WTC11 (cell line): Measurements from ENCODE around the gene PRKAG2.

ENCODE experiments used
- CBFB ChIP-seq: sonication (generic); formaldehyde crosslinking; IDR thresholded peaks from 2 replicates; pipeline ENCODE4 v1.8.1; 2022; ENCODE audit warnings: mild to moderate bottlenecking, low read depth, missing genetic modification reagents
- CREB1 ChIP-seq: sonication (generic); formaldehyde crosslinking; IDR thresholded peaks from 2 replicates; pipeline ENCODE4 v1.8.0; 2023; ENCODE audit warnings: mild to moderate bottlenecking, missing genetic modification reagents
- GABPB1 ChIP-seq: sonication (generic); formaldehyde crosslinking; IDR thresholded peaks from 2 replicates; pipeline ENCODE4 v1.8.1; 2023; ENCODE audit warnings: mild to moderate bottlenecking, missing genetic modification reagents
- GRHL2 ChIP-seq: fragments of 250-450 bp; sonication (Bioruptor Pico); IDR thresholded peaks from 2 replicates; pipeline ENCODE4 v1.8.0; 2022; ENCODE audit warnings: mild to moderate bottlenecking, moderate library complexity; ENCODE audit not compliant: insufficient replicate concordance, severe bottlenecking
- SP1 ChIP-seq: sonication (generic); formaldehyde crosslinking; conservative IDR thresholded peaks from 2 replicates; pipeline ENCODE4 v1.8.1; 2022; ENCODE audit warnings: missing genetic modification reagents
- ZNF121 ChIP-seq: sonication (generic); formaldehyde crosslinking; IDR thresholded peaks from 2 replicates; pipeline ENCODE4 v1.8.0; 2023; ENCODE audit warnings: missing genetic modification reagents
- ZNF232 ChIP-seq: sonication (generic); formaldehyde crosslinking; IDR thresholded peaks from 2 replicates; pipeline ENCODE4 v1.8.0; 2022; ENCODE audit warnings: mild to moderate bottlenecking, missing genetic modification reagents
- ZNF263 ChIP-seq: sonication (generic); formaldehyde crosslinking; IDR thresholded peaks from 2 replicates; pipeline ENCODE4 v1.8.1; 2022; ENCODE audit warnings: low read depth, mild to moderate bottlenecking, moderate library complexity, missing genetic modification reagents
- ZNF416 ChIP-seq: fragments of 250-450 bp; sonication (Bioruptor Pico); IDR thresholded peaks from 2 replicates; pipeline ENCODE4 v1.9.0; 2021; ENCODE audit warnings: mild to moderate bottlenecking, inconsistent platforms
- TF ChIP-seq, protein P1 (sequence below): fragments of 200-600 bp; IDR thresholded peaks from 2 replicates; pipeline ENCODE4 v1.8.0; 2022; ENCODE audit warnings: antibody characterized with exemption
- TF ChIP-seq, protein P2 (sequence below): sonication (generic); formaldehyde crosslinking; IDR thresholded peaks from 2 replicates; pipeline ENCODE4 v1.8.1; 2022; ENCODE audit warnings: low read depth, missing genetic modification reagents, borderline replicate concordance
- TF ChIP-seq, protein P3 (sequence below): sonication (generic); formaldehyde crosslinking; IDR thresholded peaks from 2 replicates; pipeline ENCODE4 v1.8.0; 2022; ENCODE audit warnings: mild to moderate bottlenecking, missing genetic modification reagents
- TF ChIP-seq, protein P4 (sequence below): fragments of 250-450 bp; sonication (Bioruptor Pico); IDR thresholded peaks from 2 replicates; pipeline ENCODE4 v2.1.2; 2022; ENCODE audit warnings: mild to moderate bottlenecking, moderate library complexity

DNA sequence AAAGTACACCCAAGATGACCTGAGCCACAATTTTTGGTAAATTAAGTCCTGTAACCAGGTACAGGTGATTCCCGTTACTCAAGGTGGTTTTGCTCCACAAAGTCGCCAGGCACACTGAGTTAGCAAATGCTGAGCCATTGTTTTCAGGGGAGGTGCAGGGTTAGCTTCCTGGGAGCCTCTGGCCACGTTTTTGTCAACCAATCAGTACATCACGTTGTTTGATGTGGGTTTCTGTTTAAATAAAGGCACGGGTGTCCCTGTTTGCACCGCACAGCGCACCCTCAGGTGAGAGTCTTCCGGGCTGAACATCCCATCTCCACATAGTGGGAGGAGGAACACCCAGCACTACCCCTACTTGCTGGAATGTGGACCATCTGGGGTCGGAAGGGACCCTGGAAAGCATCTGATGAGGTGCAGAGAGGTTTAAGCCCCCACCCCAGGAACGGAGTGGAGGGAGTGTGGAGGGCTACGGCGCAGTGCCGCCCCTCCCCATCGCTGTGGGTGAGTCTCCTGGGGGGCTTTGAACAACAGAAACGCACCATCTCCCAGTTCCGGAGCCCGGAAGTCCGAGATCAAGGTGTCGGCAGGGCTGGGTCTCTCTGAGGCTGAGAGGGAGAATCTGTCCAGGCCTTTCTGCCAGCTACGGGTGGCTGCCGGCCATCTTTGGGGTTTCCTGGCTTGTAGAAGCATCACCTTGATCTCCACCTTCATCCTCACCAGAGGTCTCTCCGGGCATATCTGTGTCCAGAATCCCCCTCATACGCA, 42.5 kb downstream of the PRKAG2 start:
- TF ChIP-seq, protein P1, sequence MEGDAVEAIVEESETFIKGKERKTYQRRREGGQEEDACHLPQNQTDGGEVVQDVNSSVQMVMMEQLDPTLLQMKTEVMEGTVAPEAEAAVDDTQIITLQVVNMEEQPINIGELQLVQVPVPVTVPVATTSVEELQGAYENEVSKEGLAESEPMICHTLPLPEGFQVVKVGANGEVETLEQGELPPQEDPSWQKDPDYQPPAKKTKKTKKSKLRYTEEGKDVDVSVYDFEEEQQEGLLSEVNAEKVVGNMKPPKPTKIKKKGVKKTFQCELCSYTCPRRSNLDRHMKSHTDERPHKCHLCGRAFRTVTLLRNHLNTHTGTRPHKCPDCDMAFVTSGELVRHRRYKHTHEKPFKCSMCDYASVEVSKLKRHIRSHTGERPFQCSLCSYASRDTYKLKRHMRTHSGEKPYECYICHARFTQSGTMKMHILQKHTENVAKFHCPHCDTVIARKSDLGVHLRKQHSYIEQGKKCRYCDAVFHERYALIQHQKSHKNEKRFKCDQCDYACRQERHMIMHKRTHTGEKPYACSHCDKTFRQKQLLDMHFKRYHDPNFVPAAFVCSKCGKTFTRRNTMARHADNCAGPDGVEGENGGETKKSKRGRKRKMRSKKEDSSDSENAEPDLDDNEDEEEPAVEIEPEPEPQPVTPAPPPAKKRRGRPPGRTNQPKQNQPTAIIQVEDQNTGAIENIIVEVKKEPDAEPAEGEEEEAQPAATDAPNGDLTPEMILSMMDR, result no peak
- TF ChIP-seq ZNF121 (no peak), GRHL2 (CRISPR knock-in tag) (no peak), GABPB1 (CRISPR knock-in tag) (no peak), ZNF232 (CRISPR knock-in tag) (no peak), ZNF263 (CRISPR knock-in tag) (no peak), CBFB (CRISPR knock-in tag) (no peak), CREB1 (CRISPR knock-in tag) (no peak), SP1 (CRISPR knock-in tag) (no peak), ZNF416 (no peak)
- TF ChIP-seq, protein P2, sequence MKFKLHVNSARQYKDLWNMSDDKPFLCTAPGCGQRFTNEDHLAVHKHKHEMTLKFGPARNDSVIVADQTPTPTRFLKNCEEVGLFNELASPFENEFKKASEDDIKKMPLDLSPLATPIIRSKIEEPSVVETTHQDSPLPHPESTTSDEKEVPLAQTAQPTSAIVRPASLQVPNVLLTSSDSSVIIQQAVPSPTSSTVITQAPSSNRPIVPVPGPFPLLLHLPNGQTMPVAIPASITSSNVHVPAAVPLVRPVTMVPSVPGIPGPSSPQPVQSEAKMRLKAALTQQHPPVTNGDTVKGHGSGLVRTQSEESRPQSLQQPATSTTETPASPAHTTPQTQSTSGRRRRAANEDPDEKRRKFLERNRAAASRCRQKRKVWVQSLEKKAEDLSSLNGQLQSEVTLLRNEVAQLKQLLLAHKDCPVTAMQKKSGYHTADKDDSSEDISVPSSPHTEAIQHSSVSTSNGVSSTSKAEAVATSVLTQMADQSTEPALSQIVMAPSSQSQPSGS, result no peak
- TF ChIP-seq, protein P3, sequence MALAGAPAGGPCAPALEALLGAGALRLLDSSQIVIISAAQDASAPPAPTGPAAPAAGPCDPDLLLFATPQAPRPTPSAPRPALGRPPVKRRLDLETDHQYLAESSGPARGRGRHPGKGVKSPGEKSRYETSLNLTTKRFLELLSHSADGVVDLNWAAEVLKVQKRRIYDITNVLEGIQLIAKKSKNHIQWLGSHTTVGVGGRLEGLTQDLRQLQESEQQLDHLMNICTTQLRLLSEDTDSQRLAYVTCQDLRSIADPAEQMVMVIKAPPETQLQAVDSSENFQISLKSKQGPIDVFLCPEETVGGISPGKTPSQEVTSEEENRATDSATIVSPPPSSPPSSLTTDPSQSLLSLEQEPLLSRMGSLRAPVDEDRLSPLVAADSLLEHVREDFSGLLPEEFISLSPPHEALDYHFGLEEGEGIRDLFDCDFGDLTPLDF (CRISPR knock-in tag), result no peak
- TF ChIP-seq, protein P4, sequence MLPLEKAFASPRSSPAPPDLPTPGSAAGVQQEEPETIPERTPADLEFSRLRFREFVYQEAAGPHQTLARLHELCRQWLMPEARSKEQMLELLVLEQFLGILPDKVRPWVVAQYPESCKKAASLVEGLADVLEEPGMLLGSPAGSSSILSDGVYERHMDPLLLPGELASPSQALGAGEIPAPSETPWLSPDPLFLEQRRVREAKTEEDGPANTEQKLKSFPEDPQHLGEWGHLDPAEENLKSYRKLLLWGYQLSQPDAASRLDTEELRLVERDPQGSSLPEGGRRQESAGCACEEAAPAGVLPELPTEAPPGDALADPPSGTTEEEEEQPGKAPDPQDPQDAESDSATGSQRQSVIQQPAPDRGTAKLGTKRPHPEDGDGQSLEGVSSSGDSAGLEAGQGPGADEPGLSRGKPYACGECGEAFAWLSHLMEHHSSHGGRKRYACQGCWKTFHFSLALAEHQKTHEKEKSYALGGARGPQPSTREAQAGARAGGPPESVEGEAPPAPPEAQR (CRISPR knock-in tag), result no peak
